ENCODE data around the gene ATP5F1B.

ATP5F1B gene

GRCh38 chr12:56645201-56645716 is 525 bp downstream of the ATP5F1B start:
- DNase-seq = peak in 1 of 3 donors; percentile 37

GRCh38 chr12:56644654-56645053 is 1.1 kb downstream of the ATP5F1B start:
- DNase-seq = no peak

GRCh38 chr12:56641219-56641618 is 4.6 kb downstream of the ATP5F1B start:
- DNase-seq = peak in 1 of 3 donors; percentile 54

GRCh38 chr12:56637621-56638020 is 8.2 kb downstream of the ATP5F1B start:
- no peak for DNase-seq

GRCh38 chr12:56636675-56637540 is 8.9 kb downstream of the ATP5F1B start:
- DNase-seq = peak; percentile 89 to 94 (median 94)

- peak; percentile 81 to 91 (median 87) for DNase-seq
Measured at GRCh38 chr12:56635806-56636674, 9.7 kb downstream of the ATP5F1B start.

GRCh38 chr12:56634837-56635791 is 10.7 kb downstream of the ATP5F1B start:
- peak; percentile 48 to 76 (median 50) for DNase-seq

GRCh38 chr12:56634242-56634836 is 11.4 kb downstream of the ATP5F1B start:
- peak; percentile 51 to 80 (median 56) for DNase-seq

- DNase-seq = no peak
Measured at GRCh38 chr12:56633468-56634241, 12.1 kb downstream of the ATP5F1B start.

- DNase-seq = no peak
Measured at GRCh38 chr12:56632701-56633467, 12.9 kb downstream of the ATP5F1B start.

- peak; percentile 70 to 84 (median 76) for DNase-seq
Measured at GRCh38 chr12:56631790-56632700, 13.7 kb downstream of the ATP5F1B start.

GRCh38 chr12:56630180-56630632 is 15.6 kb downstream of the ATP5F1B start, which contains the start of gene BAZ2A:
Gene BAZ2A, minus strand, starts transcription at chr12:56630326. Its CDS starts 12,796 bp downstream, at chr12:56617530.
- DNase-seq = peak; percentile 88 to 95 (median 90)

GRCh38 chr12:56629459-56630179 is 16.2 kb downstream of the ATP5F1B start:
- peak; percentile 78 to 92 (median 78) for DNase-seq

- peak; percentile 80 to 95 (median 86) for DNase-seq
Measured at GRCh38 chr12:56628671-56629458, 16.9 kb downstream of the ATP5F1B start.

- DNase-seq = peak in 1 of 3 donors; percentile 32
Measured at GRCh38 chr12:56626701-56627100, 19.1 kb downstream of the ATP5F1B start.

GRCh38 chr12:56622535-56622934 is 23.2 kb downstream of the ATP5F1B start:
- no peak for DNase-seq

- no peak for DNase-seq
Measured at GRCh38 chr12:56616925-56617324, 28.9 kb downstream of the ATP5F1B start.
